ENCODE results near the gene SPOCK3.

DNA sequence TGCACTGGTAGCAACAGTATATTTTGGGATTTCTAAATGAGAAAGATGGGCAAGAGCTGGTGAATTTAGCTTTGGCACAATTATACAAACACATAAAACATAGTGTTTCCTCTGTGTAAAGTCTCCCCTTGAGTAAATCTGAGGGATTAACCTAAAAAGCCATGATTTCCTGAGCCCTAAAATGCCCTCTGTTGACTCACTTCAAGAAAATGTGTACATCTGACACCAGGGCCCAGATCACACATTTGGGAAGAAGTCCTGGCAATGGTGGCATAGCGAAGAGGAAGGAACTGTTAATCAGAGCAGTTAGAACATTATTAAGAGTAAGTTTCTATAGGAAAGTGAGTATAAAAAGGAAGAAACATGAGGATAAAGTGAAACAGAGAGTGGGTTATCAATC is 338.5 kb downstream of the SPOCK3 start:
- no peak for TF ChIP-seq POU2F2 (IDR thresholded peaks at IDR 0.05; ENCODE audit: borderline replicate concordance, low read depth, low read length)
- TF ChIP-seq REST (IDR thresholded peaks at IDR 0.05; ENCODE audit: low read depth, low read length) = no peak
- TF ChIP-seq CTCF (IDR thresholded peaks at IDR 0.05 in 2 of 3, conservative IDR thresholded peaks at IDR 0.05 in 1 of 3; ENCODE audit: control insufficient read depth in 2 of 3, extremely low read depth in 1 of 3, insufficient read depth in 1 of 3, low read depth in 3 of 3, low read length in 3 of 3) = no peak
- no peak for TF ChIP-seq ESRRA (IDR thresholded peaks at IDR 0.05; ENCODE audit: low read length)
- TF ChIP-seq CREM (IDR thresholded peaks at IDR 0.05; ENCODE audit: low read depth) = no peak
- no peak for TF ChIP-seq EP300 (IDR thresholded peaks at IDR 0.05; ENCODE audit: borderline replicate concordance in 1 of 2, control insufficient read depth in 1 of 2, low read depth in 2 of 2, low read length in 2 of 2)
- TF ChIP-seq YY1 (IDR thresholded peaks at IDR 0.05; ENCODE audit: low read depth, low read length) = no peak
- no peak for TF ChIP-seq MEF2A (IDR thresholded peaks at IDR 0.05; ENCODE audit: insufficient read depth, low read depth, low read length)

Measured in GM12878 (cell line).